Type B pancreatic cell (in vitro differentiated cells): Measurements from ENCODE around the gene MAPK8. TPM values are rescaled to one million over a fixed set of nuclear protein-coding genes. Genes with fewer than 3 reads are reported as not detected.

Experiments
- DNase-seq: peaks from one replicate; pipeline ENCODE4 v3.0.0; 2021; ENCODE audit warnings: mixed read lengths; ENCODE audit not compliant: unreplicated experiment; ENCODE audit errors: extremely low spot score
- H3K27ac Mint-ChIP-seq: 2 replicates; pipeline ENCODE4 v1.8.0; 2021; ENCODE audit warnings: mild to moderate bottlenecking, mixed read lengths
- H3K27me3 Mint-ChIP-seq: 2 replicates; pipeline ENCODE4 v1.8.0; 2021; ENCODE audit warnings: mixed read lengths
- H3K36me3 Mint-ChIP-seq: 2 replicates; pipeline ENCODE4 v1.8.0; 2021; ENCODE audit warnings: mixed read lengths
- H3K4me1 Mint-ChIP-seq: one replicate; pipeline ENCODE4 v1.8.0; 2021; ENCODE audit warnings: mixed read lengths; ENCODE audit not compliant: unreplicated experiment
- H3K4me3 Mint-ChIP-seq: 2 replicates; pipeline ENCODE4 v1.8.0; 2021; ENCODE audit warnings: mild to moderate bottlenecking, mixed read lengths
- H3K9me3 Mint-ChIP-seq: 2 replicates; pipeline ENCODE4 v1.8.0; 2021; ENCODE audit warnings: mixed read lengths
- CTCF ChIP-seq: fragments of 200-600 bp; sonication (generic); conservative IDR thresholded peaks from 2 replicates; pipeline ENCODE4 v1.5.0; 2021; ENCODE audit warnings: antibody characterized with exemption, mild to moderate bottlenecking
- total RNA-seq: library from RNA; stranded (reverse); gene quantifications from 2 replicates; pipeline ENCODE4 v1.2.1, GENCODE V29; 2021; ENCODE audit warnings: low replicate concordance

The MAPK8 gene
- total RNA-seq, 1 donor from 2014 or later = 48.4 TPM

- Mint-ChIP-seq H3K36me3 (peaks cover 21% of the 10 kb centered on the region), H3K4me1 (peaks cover 13% of the 10 kb centered on the region), H3K9me3 (no peaks in the 10 kb centered on the region), H3K4me3 (no peak overlapping the region), H3K27ac (no peak overlapping the region), H3K27me3 (no peaks in the 10 kb centered on the region)
- DNase-seq = no peak
- no peak for TF ChIP-seq CTCF
Observed at GRCh38 chr10:48314107-48314506, 7.6 kb downstream of the MAPK8 start.

GRCh38 chr10:48316236-48316635, 9.8 kb downstream of the MAPK8 start:
- Mint-ChIP-seq H3K4me3 (no peak overlapping the region), H3K27me3 (no peaks in the 10 kb centered on the region), H3K27ac (no peak overlapping the region), H3K9me3 (no peaks in the 10 kb centered on the region), H3K4me1 (no peaks in the 10 kb centered on the region), H3K36me3 (peaks cover 14% of the 10 kb centered on the region)
- no peak for TF ChIP-seq CTCF
- DNase-seq = no peak

DNA sequence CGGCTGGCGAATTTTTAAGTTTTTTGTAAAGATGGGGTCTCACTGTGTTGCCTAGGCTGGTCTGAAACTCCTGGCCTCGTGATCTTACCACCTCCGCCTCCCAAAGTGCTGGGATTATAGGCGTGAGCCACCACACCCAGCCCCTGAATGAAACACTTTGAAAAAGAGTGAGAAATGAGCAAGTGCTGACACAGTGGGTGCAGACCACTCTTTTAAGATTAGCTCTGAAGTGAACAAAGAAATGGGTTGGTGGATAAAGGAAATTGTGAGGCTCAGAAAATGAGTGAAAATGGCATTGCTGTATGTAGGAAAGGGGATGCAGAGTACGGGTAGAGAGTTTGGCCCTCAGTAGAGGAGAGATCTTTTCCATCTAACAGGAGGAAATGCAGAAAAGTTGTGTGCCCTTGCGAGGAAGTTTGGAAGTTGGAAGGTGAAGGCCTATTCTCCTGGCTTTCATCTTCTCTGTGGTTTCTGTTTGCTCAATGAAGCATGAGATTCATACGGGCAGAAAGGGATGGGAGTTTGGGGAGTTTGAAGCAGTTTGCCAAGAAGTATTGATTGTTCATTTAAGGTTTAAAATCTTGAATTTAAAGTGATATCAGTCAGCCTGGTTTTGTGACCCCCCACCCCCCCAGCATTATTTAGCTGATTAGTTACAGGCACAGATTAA, 11.0 kb downstream of the MAPK8 start:
- Mint-ChIP-seq H3K27me3 (no peaks in the 10 kb centered on the region), H3K36me3 (peaks cover 9% of the 10 kb centered on the region), H3K27ac (no peak overlapping the region), H3K9me3 (no peaks in the 10 kb centered on the region), H3K4me3 (no peak overlapping the region), H3K4me1 (no peaks in the 10 kb centered on the region)
- no peak for TF ChIP-seq CTCF
- no peak for DNase-seq

GRCh38 chr10:48322017-48322416, 15.5 kb downstream of the MAPK8 start:
- H3K36me3 Mint-ChIP-seq = peaks cover 20% of the 10 kb centered on the region
- no peak for DNase-seq
- no peak overlapping the region for H3K27ac Mint-ChIP-seq
- no peak overlapping the region for H3K4me3 Mint-ChIP-seq
- H3K4me1 Mint-ChIP-seq = peaks cover 3% of the 10 kb centered on the region
- H3K27me3 Mint-ChIP-seq = no peaks in the 10 kb centered on the region
- H3K9me3 Mint-ChIP-seq = no peaks in the 10 kb centered on the region
- TF ChIP-seq CTCF = no peak

DNA sequence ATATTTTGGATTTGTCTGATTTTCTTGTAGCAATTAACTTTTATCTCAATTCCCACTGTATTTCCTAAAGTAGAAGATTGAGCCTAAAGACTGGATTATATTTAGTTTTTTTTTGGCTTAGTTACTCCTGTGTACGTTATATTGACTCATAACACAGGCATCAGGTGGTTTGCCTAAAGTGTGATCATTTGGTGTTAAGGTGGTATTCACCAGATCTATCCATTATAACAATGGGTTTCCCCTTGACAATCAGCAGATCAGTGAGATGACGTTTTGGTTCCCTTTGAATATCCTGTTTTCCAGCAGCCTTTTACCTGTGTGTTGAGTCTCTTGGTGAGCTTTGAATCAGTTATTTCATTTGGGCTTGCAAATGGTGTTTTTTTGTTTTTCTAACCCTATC, 18.1 kb downstream of the MAPK8 start:
- DNase-seq = no peak
- Mint-ChIP-seq H3K9me3 (no peaks in the 10 kb centered on the region), H3K4me3 (no peak overlapping the region), H3K4me1 (peaks cover 5% of the 10 kb centered on the region), H3K36me3 (peaks cover 23% of the 10 kb centered on the region), H3K27me3 (no peaks in the 10 kb centered on the region), H3K27ac (no peak overlapping the region)
- TF ChIP-seq CTCF = no peak

GRCh38 chr10:48330269-48330668, 23.8 kb downstream of the MAPK8 start:
- no peak for TF ChIP-seq CTCF
- peaks cover 46% of the 10 kb centered on the region for H3K36me3 Mint-ChIP-seq
- no peak overlapping the region for H3K4me3 Mint-ChIP-seq
- no peak for DNase-seq
- no peak overlapping the region for H3K27ac Mint-ChIP-seq
- peaks cover 5% of the 10 kb centered on the region for H3K4me1 Mint-ChIP-seq
- peaks cover 8% of the 10 kb centered on the region for H3K9me3 Mint-ChIP-seq
- H3K27me3 Mint-ChIP-seq = no peaks in the 10 kb centered on the region
